HG03064 (cell line): Measurements from ENCODE around the gene HES3.

Experiments used
- ATAC-seq: cut with Tn5 transposase; IDR thresholded peaks from one replicate; pipeline ENCODE4 v1.9.1; 2021; ENCODE audit warnings: low read depth; ENCODE audit not compliant: unreplicated experiment

Gene HES3

DNA sequence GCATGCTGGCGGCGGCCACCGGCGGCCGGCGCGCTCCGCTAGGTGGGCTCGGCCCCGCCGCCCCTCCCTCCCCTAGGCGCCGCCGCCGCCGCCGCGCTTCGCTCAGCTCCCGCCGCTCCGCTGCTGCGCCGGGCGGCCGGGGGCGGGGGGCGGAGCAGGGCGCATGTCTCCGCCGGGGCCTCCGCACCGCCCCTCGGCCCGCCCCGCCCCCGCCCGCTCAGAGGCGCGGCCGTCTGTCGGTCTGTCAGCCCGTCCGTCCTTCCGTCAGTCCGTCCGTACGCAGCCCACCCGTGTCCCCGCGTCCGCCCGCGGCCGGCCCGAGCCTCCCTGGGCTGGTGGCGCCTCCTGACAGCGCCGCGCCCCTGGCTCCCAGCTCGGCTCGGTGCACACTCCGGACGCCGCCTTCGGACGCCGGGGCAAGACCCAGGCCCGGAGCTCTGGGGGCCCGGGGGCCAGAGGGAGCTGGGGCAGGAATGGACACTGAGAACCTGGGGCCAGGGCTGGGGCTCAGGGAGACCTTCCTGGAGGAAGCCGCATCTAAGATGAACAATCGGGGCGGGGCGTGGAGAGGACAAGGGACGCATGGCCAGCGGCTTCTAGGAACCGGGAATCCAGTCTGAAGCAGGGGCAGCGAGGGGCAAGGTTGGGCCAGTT lies 17.1 kb downstream of the HES3 start, which contains the start of gene GPR153:
TSS of gene GPR153 (minus strand) at position 138 of the 654 bp plus-strand sequence. CDS start 6,193 bp downstream, outside the sequence.
- ATAC-seq = no peak

DNA sequence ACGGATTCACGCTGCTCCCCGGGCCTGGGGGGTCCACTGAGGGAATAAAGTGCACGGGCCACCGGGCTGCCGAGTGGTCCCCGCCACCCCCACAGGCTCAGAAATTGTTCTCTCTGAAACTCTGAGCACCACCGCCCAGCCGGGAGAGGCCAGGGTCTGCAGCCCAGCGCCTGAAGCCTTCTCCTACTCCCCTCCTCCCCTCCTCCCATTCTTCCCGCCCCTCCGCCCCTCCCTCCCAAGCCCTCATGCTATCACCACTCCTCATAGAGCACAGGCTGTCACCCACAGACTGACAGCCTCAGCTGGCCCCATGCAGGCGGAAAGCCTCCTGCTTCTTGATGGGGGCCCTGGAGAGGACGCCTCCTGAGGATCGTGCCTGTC lies 17.6 kb downstream of the HES3 start:
- no peak for ATAC-seq

DNA sequence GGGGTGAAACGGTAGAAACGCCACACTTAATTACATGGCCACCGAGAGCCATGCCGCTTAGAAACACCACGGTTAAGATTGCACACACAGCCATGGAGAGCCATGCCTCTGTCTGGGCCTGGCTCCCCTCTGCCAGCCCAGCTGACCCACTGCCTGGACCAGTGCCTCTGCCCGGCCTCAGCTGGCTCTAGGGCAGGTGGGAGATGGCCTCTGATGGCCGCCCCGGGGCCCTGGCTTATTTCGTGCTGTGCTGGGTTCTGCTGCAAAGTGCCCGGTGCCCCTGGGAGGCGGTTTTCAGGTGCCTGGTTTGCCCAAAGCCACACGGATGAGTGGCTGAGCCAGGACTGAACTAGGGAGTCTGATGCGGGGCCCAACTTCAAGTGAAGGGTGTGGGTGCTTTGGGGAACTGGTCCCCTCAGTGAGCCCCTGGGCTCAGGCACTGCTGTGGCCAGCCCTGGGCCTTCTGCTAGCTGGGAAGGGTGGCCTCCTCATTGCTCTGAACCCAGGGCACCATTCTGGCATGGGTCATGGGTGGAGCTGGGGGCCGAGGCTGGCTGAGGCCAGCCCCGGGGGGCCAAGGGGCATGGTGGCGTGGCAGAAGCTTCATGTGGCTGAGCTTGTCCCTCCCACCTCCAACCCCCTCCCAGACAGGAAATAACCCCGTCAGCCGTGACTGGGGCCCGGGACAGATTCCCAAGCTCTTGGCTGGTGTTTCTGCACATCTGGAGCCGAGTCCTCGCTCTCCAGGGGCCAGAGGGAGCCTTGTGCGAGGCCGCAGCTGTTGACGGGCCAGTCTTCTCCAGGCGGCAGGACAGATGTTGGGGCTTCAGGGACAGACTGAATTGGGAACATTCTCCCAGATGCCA lies 18.8 kb downstream of the HES3 start:
- no peak for ATAC-seq

DNA sequence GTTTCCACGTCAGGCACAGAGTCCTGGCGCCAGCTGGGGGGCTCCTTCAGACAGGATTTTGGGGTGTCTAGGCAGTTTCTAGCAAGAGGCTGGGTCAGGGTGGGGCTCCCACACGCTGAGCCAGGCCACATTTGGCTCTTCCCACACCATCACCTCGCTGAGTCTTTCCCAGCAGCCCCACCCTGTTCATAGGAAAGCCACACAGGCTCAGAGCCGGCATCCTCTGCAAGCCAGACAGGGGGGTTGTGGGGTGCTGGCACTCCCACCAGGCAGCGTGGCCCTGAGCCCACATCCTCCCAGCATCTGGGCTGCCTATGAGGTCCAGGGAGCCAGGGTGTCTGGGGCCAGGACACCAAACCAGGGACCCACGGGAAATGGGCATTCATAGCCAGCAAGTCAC lies 19.7 kb downstream of the HES3 start:
- ATAC-seq = no peak

DNA sequence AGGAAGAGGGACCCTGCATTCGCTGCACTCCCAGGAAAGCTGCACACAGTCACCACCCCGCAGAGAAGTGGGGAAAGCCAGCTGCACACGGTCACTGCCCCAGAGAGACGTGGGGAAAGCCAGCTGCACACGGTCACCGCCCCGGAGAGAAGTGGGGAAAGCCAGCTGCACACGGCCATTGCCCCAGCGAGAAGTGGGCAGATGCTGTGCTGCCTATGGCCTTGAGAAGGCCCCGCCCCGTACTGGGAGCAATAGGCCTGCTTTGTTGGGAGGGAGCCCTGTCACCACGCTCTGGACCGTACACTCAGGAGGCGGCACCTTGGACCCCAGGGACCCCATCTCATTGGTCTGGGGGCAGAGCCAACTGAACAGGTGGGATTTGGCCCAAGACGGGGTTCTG lies 21.2 kb downstream of the HES3 start:
- ATAC-seq = no peak

DNA sequence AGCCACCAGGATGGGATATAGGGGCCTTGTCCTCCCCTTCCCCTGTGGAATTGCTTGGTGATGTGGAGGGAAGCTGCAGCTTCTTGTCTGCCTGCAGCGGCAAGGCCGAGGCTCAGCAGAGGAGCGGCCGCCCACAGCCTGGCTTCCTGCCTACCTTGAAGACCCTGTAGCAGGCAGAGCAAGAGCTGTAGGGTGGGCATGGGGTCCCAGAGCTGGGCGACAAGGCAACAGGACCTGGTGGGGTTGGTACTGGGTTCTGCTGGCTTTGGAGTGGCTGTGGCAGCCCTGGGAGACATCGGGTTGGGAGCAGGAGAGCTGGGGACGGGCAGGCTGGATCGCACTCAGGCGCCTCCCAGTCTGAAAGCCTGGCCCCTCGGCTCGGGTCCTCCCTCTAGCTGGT lies 22.7 kb downstream of the HES3 start:
- ATAC-seq = no peak

DNA sequence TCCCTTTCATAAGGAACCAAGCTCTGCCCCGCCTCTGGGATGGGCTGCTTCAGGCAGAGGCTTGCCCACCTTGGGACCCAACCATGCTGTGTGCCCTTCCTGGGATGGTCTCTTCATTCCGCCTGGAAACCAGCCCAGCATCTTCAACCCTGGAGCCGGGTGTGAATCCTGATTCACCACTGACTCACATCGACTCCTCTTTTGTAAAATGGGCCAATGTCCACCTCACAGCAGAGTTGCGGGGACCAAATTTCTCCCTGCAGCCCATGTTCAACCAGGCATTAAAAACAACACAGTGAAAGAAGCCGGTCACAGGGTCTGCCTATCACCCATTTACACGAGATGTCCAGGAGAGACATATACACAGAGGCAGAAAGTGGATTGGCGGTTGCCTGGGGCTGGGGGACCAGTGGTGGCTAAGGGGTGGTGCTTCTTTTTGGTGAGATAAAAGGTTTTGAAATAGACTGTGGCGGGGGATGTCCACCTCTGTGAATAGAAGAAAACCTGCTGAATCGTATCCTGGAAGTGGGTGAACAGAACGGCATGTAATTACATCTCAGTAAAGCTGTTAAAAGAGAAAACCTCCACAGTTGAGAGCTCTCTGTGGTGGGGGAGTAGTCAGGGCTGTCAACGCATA lies 23.8 kb downstream of the HES3 start:
- no peak for ATAC-seq

DNA sequence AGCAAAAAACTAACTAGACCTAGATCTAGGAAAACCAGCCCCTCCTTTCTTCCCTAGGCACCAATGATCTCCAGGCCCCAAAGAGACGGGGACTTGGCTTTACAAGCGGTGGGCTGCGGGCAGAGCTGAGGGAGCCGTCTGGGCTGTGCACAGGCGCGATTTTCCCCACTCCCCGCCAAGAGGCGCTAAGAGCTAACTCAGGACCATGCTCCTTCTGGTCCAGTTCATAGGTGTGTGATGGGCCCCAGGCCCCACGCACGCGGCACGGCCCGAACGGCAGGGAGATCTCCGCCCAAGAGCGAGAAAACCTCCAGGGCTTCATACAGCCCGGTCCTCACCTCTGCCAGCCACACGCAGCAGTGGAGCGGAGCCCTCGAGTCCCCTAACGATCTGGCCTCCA lies 24.4 kb downstream of the HES3 start:
- no peak for ATAC-seq

DNA sequence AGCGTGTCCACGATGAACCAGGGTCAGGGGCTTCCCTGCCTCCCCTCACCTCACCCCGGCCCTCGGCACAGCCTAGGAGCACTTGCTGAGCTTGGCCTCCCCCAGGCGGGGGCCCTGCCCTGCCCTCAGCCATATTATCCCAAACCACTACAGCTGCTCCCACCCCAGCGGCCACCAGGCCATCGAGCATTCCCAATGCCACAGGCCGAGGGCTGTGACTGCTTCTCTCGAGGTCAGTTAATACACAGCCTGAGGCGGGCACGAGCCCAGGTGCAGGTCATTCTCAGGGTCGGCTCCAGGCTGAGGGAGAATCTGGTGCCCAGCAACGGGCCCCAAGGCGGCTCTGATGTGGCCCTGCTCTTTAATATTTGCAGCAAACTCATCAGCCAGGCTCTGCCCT lies 25.3 kb downstream of the HES3 start:
- no peak for ATAC-seq

DNA sequence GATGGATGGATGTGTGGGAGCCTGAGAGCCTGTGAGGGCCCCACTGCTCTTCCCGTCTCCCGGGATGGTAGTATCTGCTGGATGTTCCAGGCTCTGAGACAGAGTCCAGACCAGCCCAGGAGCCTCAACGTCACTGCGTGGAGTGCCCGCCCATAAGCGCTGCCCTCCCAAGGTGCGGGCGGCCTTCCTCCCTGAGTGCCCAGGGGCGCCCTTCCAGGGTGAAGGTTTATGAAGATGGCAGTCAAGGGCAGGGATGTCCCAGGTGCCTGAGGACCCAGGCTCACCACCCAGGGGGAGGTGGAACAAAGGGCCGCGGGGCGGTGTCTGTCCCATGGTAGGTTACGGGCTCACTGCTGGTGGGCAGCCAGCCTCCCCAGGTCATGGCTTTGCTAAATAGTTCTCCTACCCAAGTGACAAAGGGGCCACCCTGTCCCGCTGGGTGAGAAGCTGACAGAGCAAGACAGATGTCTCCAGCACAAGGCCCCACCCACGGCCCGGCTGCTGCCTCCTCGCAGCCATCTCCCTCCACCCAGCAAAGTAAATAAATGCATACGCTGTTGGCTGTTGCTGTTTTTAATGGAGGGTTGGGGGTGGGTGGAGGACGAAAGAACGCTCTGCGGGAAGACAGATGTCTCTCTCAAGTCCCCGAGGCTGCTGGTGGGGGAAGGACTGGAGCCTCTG lies 25.9 kb downstream of the HES3 start:
- ATAC-seq = no peak

DNA sequence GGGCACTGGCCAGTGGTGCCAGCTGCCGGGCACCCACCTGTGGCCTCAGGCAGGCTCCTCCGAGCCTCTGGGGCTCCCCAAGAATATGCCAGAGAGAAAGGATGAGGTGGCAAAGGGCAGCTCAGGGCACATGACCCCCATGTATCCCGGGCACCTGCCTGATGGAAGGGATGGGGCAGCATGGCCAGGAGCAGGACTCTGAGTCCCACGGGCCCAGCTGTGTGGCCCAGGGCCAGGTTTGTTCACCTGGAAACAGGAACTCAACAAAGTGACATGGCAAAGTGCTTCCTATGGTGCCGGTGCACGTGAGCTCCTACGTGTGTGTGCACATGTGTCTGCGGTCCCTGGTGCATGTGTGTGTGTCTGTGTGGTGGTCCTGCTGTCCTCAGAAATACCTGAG lies 26.4 kb downstream of the HES3 start:
- no peak for ATAC-seq

DNA sequence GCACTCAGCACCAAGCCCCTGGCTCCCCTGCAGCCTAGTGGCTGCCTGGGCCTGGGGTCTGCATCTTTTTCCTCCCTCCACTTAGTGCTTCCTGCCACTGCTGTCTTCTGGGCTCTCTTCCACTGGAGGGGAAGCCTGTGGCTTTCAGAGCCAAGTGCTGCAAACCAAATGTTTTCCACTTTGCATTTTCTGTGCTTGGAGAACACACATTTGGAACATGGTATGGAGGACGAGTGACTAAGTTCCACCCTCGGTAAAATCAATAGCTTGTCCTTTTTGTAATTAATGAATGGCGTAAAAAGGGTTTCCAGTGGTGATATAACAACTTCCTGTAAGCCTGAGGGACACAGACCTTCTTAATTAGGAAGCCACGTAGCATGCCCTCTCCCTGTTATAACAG lies 27.0 kb downstream of the HES3 start:
- ATAC-seq = no peak

DNA sequence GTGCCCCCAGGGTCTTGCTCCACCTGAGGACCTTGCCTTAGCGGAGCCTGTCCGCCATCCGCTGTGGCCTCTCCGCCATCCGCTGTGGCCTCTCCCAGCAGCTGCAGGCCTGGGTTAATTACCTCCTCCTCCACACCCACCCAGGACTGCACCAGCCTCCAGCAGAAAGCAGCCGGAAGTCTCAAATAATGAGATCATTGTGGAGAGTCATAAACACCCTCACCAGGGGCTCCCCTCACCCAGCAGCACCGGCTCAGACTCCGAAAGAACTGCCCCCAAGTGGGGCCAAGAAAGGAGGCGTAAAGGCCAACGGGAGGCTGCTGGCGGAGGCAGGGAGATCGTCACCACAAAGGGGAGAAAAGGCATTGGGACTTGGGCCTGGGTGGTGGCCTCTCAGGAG lies 27.6 kb downstream of the HES3 start:
- ATAC-seq = no peak

DNA sequence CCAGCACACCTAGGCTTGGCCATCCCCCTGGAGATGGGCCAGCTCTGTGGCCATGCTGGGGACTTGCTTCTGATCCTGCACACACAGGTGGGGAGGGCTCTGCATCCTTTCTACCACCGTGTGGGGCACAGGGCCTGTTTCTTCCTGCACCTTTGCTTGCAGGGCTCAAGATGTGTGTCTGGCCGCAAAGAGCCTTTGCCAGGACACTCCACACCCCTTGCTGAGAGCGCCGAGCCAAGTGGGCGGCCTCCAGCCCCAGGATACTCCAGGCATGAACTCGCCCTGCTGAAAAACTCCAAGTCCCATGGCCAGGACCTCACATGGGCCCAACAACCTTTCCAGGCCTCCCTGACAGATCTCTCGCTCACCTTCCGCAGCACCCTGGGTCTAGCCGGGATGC lies 28.5 kb downstream of the HES3 start:
- ATAC-seq = no peak

DNA sequence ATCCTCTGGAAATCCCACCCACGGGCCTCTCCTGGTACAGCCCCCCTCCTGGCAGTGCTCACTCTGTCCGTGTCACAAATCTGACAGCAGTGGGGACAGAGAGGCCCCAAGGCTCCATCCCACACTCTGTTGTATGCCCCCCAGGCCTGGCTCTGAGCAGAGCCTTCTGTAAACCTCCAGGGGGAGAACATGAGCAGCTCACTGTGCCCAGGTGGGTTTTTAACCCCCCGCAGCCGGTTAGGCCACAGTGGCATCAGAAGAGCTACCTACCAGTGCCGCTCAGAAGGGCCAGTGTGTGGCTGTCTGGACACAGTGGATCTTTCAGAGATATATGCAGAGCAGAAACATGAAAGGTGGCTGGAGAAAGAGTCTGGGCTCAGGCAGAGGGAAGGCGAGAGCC lies 28.9 kb downstream of the HES3 start:
- ATAC-seq = no peak

DNA sequence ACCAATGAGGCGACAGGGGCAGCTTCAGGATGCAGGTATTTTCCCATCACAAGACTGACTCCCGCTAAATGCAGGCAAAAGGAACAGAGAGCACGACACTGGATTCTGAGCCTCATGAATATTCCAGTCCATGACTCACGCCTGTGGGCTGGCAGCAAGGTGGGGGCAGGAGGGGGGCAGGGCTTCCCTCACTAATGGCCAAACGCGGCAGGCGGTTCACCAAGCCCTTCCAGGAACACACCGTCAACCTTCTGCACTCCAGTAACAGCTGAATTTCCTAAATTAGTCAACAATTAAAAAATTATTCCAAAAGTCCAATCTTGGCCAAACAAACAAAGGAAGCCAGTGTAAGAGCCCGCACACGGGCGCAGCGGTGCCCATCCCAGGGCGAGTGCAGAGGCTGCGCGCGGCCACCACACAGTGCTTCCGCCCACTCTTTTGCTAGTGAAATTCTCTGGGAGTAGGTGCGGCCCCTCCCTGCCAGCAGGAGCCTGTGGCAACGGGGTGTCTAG lies 29.5 kb downstream of the HES3 start:
- ATAC-seq = no peak

DNA sequence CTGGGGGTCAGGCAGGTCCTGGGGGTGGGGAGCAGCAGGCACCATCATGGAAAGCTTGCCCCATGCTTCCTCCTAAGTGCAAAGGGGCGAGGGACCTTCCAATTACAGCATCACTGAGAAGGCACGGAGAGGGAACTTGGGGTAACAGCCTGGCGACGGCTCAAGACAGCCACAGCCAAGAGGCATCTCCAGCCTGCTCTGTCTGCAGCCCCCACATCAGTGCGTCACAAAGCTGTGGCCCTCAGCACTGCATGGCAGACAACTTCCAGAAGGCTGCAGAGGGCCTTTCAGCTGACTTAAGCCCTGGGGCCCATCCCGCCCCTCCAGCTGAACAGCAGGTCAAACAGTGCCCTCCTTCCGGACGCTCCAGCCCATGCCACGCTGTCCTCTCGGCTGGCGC lies 30.1 kb downstream of the HES3 start:
- ATAC-seq = no peak

DNA sequence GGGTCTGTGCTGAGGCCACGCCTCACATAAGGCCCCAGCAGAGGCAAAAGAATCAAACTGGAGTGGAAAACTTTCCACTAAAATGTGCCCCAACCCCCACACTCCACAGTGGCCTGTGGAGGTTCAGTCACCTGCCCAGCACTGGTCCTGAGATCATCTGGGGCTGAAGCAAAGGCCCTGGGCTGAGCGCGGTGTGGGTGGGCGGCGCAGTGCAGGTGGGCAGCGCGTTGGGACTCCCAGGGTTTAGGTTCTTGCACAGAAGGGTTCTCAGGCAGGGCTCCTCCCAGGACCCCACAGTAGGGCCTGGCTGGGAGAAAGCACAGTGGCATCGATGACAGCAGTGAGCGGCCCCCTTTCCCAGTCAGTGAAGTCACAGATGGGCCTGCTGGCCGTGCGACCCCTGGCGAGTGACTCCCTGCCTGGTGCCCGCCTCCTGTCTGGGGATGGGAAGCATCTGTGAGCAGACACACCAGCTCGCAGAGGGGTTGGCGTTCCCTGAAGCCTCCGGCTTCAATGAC lies 30.7 kb downstream of the HES3 start:
- ATAC-seq = no peak

DNA sequence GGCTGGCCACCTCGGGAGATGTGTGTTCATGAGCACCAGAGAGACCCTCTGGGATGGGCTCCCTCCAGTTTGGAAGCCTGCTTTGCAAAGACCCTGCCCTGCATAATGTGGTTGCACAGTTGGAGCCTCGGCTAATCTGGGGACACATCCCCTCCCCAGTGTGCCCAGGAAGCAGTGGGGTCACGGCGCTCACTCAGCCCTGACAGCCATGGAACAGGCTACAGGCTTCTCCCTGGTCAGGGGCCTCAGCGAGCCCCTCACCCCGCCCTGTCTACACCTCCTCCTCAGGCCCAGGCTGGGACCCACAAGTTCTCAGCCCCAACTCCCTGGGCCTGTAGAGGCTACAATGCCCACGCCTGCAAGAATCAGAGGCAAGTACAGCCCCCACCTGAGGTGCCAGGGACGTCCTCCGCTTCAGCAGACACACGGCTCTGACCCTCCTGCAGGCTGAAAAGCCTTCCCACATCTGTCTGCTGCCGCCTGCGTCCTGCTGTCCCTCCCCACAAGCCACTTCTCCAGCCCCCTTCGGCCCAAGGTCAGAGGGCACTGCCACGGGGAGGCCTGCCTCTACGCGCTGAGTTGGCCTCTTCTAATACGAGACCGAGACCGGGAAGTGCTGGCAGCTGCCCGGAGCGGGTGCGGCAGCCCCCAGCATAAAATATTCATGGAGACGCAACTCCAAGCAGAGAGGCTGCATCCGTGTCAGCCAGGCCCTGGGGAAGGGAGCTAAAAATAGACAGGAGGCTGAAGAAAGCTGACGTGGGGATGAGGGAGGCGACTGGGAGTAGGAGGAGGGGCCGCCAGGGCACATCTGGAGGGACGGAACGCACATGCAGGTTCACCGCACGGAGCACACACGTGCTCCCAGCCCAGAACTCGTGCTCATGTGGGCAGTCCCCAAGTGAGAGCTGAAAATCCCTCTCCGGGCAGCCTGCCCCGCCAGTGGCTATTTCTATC lies 32.1 kb downstream of the HES3 start:
- no peak for ATAC-seq
